KOPT-K1 (cell line): ENCODE results near the gene AKR1B1.

Experiments used
- H3K27ac ChIP-seq: fragments of 200-600 bp; sonication (generic); 2 replicates; pipeline ENCODE4 v1.5.1; 2016; ENCODE audit warnings: antibody characterized with exemption, mild to moderate bottlenecking, low read depth, low read length; ENCODE audit not compliant: poor library complexity, severe bottlenecking
- H3K36me3 ChIP-seq: fragments of 200-600 bp; sonication (generic); 2 replicates; pipeline ENCODE4 v1.5.1; 2017; ENCODE audit warnings: antibody characterized with exemption, mild to moderate bottlenecking, low read length, moderate library complexity; ENCODE audit not compliant: insufficient read depth
- H3K9me3 ChIP-seq: fragments of 200-600 bp; sonication (generic); 2 replicates; pipeline ENCODE4 v1.5.1; 2017; ENCODE audit warnings: antibody characterized with exemption, low read length, mild to moderate bottlenecking; ENCODE audit not compliant: insufficient read depth, poor library complexity, severe bottlenecking

The AKR1B1 gene

DNA sequence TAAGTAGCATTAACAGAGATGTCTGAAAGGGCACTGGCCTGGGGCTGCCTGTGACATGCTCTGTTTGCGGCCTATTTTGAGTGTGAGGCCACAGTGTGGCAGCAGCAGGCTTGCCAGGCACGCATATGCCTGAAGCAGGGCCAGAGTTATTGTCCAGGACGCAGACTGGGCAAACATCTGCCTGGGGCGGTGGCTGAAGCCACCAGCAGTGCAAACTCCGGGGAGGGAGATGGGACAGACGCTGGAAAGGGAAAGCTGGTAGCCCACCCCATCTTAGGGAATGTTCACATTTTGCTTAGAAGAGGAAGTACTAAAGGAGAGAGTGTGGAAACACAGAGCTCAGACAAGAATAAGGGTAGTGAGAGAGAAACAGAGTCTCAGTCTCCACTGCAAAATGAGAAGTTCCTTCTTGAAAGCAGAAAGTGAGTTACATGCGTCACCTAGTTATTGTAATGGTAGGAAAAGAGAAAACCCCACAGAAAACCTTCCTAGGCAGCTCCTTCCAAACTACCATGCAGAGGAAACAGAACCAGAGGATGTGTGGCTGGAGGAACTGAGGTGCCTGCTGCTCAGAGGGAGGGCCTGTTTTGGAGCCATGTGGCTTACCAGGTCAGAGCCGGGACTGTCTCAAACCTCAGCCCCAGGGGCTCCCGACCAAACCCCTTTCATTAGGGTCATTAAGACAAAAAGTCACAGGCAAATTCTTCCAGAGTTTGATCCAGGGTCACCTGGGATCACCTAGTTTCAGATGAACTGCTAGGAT is 14.5 kb downstream of the AKR1B1 start:
- Histone ChIP-seq H3K36me3 (peaks cover 98% of the 10 kb centered on the region), H3K27ac (no peak overlapping the region)

DNA sequence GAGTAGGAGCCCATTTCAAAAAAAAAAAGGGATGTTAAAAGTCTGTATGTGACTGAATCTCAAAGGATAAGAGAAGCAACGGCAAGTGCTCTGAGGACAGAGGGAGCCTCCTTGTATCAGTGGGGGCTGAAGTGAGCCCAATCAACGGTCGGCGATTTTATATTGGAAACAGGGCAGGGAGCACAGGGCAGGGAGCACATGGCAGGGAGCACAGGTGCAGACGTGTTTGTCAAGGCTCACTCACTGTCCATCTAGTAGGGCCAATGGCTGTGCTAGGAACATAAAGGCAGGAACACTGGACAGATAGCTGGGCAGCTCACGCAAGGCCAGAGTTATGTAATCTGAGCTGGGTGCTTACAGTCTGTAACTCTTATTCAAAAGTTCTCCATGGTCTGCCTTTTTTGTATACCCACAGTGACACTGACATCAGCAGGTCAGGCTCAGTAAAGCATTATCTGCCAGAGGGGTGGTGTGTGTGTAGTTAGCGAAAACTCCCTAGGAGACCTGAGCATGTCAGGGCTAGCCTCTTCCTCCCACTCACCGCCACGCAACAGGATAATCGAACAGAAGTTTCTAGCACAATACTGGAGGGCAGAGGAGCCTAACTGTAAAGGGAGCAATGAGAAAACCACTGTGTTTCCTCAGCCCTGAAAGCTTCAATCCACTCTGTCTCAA is 15.4 kb downstream of the AKR1B1 start:
- H3K9me3 ChIP-seq = no peaks in the 10 kb centered on the region
- no peak overlapping the region for H3K27ac ChIP-seq
- peaks cover 89% of the 10 kb centered on the region for H3K36me3 ChIP-seq

More for the DNA sequence above, 14.5 kb downstream of the AKR1B1 start:
- no peaks in the 10 kb centered on the region for H3K9me3 ChIP-seq

GRCh38 chr7:134442441-134443220 is 16.3 kb downstream of the AKR1B1 start:
- Histone ChIP-seq H3K36me3 (peaks cover 80% of the 10 kb centered on the region), H3K27ac (no peak overlapping the region), H3K9me3 (no peaks in the 10 kb centered on the region)

DNA sequence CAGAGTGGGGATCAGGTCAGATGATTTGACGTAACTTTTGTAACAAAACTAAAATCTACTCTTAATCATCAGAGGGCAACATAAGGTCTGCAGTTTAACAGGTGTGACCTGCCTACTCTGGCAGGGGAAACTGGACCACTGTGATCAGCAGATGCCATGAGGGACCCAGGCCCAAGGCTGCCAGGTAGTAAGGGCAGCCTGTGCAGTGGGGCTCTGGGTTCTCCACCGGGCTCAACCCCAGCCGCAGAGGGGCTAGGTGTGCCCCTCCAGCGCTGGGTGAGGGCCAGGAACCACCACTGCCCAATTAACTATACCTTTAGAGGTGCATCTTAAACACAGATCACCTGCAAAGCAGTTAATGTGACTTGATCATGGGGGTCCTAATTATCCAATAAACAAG is 17.6 kb downstream of the AKR1B1 start:
- no peaks in the 10 kb centered on the region for H3K9me3 ChIP-seq
- H3K36me3 ChIP-seq = peaks cover 67% of the 10 kb centered on the region
- no peak overlapping the region for H3K27ac ChIP-seq

- Histone ChIP-seq H3K9me3 (no peaks in the 10 kb centered on the region), H3K36me3 (peaks cover 59% of the 10 kb centered on the region), H3K27ac (no peak overlapping the region)
These were observed 18.4 kb downstream of the AKR1B1 start for GRCh38 chr7:134440476-134440875.

DNA sequence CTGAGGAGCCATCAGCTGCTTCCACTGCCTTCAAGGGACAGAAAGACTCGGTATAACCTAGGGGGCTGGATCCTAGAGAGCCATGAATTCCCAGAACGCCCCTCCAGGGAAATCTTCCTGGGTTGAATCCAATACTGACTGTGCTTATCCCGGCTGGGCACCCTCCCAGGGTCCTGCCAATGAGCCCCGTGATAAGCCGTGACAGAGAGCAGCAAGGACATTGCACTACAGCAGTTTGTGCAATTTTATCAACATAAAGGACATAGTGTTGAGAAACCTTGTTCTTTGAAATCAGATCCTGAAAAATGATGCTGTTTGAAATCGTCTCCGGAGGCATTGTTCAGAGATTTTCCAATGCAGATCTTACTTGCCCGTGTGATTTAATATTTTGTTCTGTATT is 18.8 kb downstream of the AKR1B1 start:
- no peaks in the 10 kb centered on the region for H3K9me3 ChIP-seq
- H3K27ac ChIP-seq = no peak overlapping the region
- H3K36me3 ChIP-seq = peaks cover 55% of the 10 kb centered on the region

GRCh38 chr7:134438946-134439345 is 20.0 kb downstream of the AKR1B1 start:
- Histone ChIP-seq H3K36me3 (peaks cover 43% of the 10 kb centered on the region), H3K9me3 (no peaks in the 10 kb centered on the region), H3K27ac (no peak overlapping the region)

- peaks cover 7% of the 10 kb centered on the region; the same call in 1 of the 2 replicates for H3K36me3 ChIP-seq
- no peaks in the 10 kb centered on the region for H3K9me3 ChIP-seq
- no peak overlapping the region for H3K27ac ChIP-seq
These were observed 23.6 kb downstream of the AKR1B1 start for GRCh38 chr7:134435161-134435920.

DNA sequence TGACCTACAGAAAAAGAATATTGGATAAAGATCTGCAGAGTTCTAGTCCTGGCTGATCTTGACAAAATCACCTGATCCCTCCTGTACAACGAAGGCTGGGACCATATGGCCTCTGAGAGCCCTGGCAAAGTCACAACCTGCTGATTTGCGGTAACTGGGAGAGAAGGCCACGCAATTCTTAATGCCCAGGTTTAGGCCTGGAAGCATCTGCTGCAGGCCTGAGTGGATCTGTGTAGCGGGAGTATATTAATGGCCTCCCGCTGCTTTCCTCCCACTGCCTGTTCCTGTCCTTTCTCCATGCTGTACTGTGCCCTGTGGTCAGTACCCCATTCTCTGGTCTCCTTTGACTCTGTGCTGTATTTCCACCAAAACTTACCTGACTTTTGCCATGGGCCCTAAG is 24.2 kb downstream of the AKR1B1 start:
- H3K27ac ChIP-seq = no peak overlapping the region
- H3K9me3 ChIP-seq = no peaks in the 10 kb centered on the region
- H3K36me3 ChIP-seq = 0 out of 2 replicates have a peak, but pooled peaks cover under 1% of the 10 kb centered on the region

DNA sequence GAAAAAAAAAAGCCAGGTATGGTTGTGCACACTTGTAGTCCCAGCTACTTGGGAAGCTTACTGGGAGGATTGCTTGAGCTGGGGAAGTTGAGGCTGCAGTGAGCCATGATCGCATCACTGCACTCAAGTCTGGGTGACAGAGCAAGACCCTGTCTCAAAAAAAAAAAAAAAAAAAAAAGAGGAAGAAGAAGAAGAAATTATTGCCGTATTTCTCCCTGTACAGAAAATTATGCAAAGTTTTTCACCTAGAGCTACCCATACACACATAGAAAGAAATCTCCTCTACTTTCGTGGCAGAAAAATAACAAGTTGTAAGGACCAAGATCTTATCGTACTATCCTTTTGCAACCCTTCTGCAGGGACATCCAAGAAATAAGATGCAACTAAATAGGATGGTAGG is 25.5 kb downstream of the AKR1B1 start:
- Histone ChIP-seq H3K27ac (no peak overlapping the region), H3K36me3 (no peaks in the 10 kb centered on the region), H3K9me3 (no peaks in the 10 kb centered on the region)

DNA sequence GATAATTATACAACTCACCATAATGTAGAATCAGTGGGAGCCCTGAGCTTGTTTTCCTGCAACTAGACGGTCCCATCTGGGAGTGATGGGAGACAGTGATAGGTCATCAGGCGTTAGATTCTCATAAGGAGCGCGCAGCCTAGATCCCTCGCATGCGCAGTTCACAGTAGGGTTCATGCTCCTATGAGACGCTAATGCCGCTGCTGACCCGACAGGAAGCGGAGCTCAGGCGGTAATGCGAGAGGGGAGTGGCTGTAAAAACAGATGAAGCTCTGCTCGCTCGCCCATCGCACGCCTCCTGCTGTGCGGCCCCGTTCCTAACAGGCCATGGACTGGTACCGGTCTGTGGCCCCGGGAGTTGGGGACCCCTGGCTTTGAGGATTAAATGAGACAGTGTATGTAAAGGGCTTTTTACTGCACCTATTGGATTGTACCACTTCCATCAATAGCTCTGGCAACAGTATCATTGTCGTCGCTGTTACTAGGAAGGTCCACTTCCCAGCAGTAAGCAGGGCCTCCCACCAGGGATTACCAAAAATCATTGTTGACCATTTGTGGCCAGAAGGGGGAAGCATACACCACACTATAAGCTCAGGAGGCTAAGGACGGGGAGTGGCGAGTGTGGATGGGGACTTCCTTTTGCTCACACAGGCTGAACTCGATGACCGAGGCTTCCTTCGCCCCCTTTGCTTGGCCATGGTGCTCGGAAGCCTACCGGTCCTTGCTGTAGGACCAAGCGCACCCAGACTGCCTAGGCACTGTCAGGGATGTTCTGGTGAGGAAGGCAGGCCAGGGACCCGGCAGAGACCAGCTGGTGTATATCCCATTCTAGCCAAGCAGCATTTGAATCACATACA is 26.4 kb downstream of the AKR1B1 start:
- no peaks in the 10 kb centered on the region for H3K9me3 ChIP-seq
- no peaks in the 10 kb centered on the region for H3K36me3 ChIP-seq
- H3K27ac ChIP-seq = no peak overlapping the region

GRCh38 chr7:134431815-134432214 is 27.1 kb downstream of the AKR1B1 start:
- Histone ChIP-seq H3K36me3 (no peaks in the 10 kb centered on the region), H3K9me3 (no peaks in the 10 kb centered on the region), H3K27ac (no peak overlapping the region)

GRCh38 chr7:134429481-134429880 is 29.4 kb downstream of the AKR1B1 start:
- Histone ChIP-seq H3K36me3 (no peaks in the 10 kb centered on the region), H3K9me3 (no peaks in the 10 kb centered on the region), H3K27ac (no peak overlapping the region)

GRCh38 chr7:134428942-134429341 is 30.0 kb downstream of the AKR1B1 start:
- H3K9me3 ChIP-seq = no peaks in the 10 kb centered on the region
- no peaks in the 10 kb centered on the region for H3K36me3 ChIP-seq
- no peak overlapping the region for H3K27ac ChIP-seq
